ENCODE measurements around the gene ACTN1. TPM values are rescaled to one million over a fixed set of nuclear protein-coding genes. Genes with fewer than 3 reads are reported as not detected.

Gene ACTN1
- total RNA-seq, 1 donor = 447 TPM

- H2AFZ ChIP-seq (ENCODE audit: low read length) = no peak overlapping the region
- H3K4me1 ChIP-seq (ENCODE audit: insufficient read depth, low read length) = peaks cover 2% of the 10 kb centered on the region
- no peak overlapping the region for H3K4me2 ChIP-seq (ENCODE audit: insufficient read depth, low read length)
- no peaks in the 10 kb centered on the region for H3K27me3 ChIP-seq (ENCODE audit: insufficient read depth, low read length)
- H3K9me3 ChIP-seq (ENCODE audit: low read depth, low read length) = no peaks in the 10 kb centered on the region
- no peaks in the 10 kb centered on the region for H3K79me2 ChIP-seq (ENCODE audit: insufficient read depth, low read length)
- no peaks in the 10 kb centered on the region for H4K20me1 ChIP-seq (ENCODE audit: insufficient read depth, low read length)
- H3K4me3 ChIP-seq (ENCODE audit: insufficient read depth, low read length) = no peak overlapping the region
- no peak for DNase-seq (ENCODE audit: insufficient read length, low spot score, missing footprints)
- H3K27ac ChIP-seq (ENCODE audit: low read depth, low read length) = no peak overlapping the region
- no peaks in the 10 kb centered on the region for H3K36me3 ChIP-seq (ENCODE audit: insufficient read depth, low read length)
- TF ChIP-seq CTCF (IDR thresholded peaks at IDR 0.05; ENCODE audit: extremely low read depth, low read depth, low read length) = no peak
Observed at GRCh38 chr14:68828698-68829097, 150.4 kb downstream of the ACTN1 start.

DNA sequence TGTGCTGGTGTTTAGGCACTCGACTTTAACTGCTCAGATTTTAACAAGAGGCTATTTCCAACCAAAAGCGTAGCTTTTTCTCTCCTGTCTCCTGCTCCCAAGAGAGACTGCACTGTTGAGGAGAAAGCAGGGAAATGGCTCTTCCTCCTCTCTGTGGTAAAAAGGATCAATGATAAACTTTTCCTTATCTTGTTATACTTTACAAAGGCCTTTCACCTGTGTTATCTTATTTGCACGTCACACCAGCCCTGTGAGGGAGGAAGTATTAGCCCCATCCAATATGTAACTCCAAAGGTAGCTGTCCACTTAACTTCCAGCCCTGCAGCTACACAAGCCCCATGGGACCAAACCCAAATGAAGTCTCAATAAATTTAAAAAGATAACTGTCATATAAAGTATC lies 153.4 kb downstream of the ACTN1 start:
- H3K9me3 ChIP-seq (ENCODE audit: low read depth, low read length) = no peaks in the 10 kb centered on the region
- H4K20me1 ChIP-seq (ENCODE audit: insufficient read depth, low read length) = no peaks in the 10 kb centered on the region
- TF ChIP-seq CTCF (IDR thresholded peaks at IDR 0.05; ENCODE audit: extremely low read depth, low read depth, low read length) = no peak
- DNase-seq (ENCODE audit: insufficient read length, low spot score, missing footprints) = no peak
- no peaks in the 10 kb centered on the region for H3K36me3 ChIP-seq (ENCODE audit: insufficient read depth, low read length)
- H2AFZ ChIP-seq (ENCODE audit: low read length) = no peak overlapping the region
- peaks cover 2% of the 10 kb centered on the region for H3K4me1 ChIP-seq (ENCODE audit: insufficient read depth, low read length)
- H3K27ac ChIP-seq (ENCODE audit: low read depth, low read length) = no peak overlapping the region
- no peak overlapping the region for H3K4me3 ChIP-seq (ENCODE audit: insufficient read depth, low read length)
- no peaks in the 10 kb centered on the region for H3K79me2 ChIP-seq (ENCODE audit: insufficient read depth, low read length)
- no peaks in the 10 kb centered on the region for H3K27me3 ChIP-seq (ENCODE audit: insufficient read depth, low read length)
- no peak overlapping the region for H3K4me2 ChIP-seq (ENCODE audit: insufficient read depth, low read length)

DNA sequence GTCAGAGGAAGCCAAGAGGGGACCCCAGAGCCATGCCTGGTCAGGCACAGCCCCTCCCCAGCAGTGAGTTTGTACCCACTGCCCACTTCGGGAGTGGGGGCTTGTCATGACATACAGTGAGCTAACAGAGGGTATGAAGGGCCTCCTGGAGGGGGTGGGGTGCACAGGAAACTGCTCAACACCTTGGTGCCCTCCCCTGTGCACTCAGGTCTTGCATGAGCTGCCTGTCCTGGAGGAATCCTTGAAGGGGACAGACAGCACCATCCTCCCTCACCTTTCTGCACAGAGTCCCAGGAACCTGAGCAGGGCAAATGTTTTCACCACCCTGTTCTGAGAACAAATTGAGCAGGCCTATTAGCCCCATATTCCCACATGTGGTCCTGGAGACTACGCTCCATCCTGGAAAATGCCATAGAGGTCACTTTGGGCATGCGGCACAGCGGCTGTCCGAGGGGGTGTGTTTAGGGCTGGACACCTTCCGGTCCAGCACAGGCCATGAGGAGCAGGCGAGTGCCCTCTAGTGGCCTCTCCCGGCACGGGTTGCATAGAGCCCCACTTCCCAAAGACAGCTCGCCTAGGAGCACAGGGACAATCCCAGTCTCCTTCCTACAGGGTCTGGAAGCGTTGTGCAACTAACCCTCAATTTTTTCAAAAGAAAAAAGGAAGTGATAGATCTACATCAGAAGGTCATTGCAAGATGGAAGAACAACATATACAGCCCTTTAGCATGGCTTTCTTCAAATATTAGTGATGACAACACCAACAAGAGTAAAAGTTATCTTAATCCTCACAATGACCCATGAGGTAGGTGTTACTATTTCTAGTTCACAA lies 154.4 kb downstream of the ACTN1 start:
- Histone ChIP-seq H3K9me3 (ENCODE audit: low read depth, low read length) (no peaks in the 10 kb centered on the region), H3K36me3 (ENCODE audit: insufficient read depth, low read length) (no peaks in the 10 kb centered on the region), H3K4me3 (ENCODE audit: insufficient read depth, low read length) (no peak overlapping the region), H3K4me1 (ENCODE audit: insufficient read depth, low read length) (peaks cover 2% of the 10 kb centered on the region), H3K79me2 (ENCODE audit: insufficient read depth, low read length) (no peaks in the 10 kb centered on the region), H4K20me1 (ENCODE audit: insufficient read depth, low read length) (no peaks in the 10 kb centered on the region), H3K4me2 (ENCODE audit: insufficient read depth, low read length) (peak overlapping the region; percentile 59), H3K27ac (ENCODE audit: low read depth, low read length) (no peak overlapping the region), H3K27me3 (ENCODE audit: insufficient read depth, low read length) (no peaks in the 10 kb centered on the region), H2AFZ (ENCODE audit: low read length) (peak overlapping the region; percentile 58)
- DNase-seq (ENCODE audit: insufficient read length, low spot score, missing footprints) = peak; percentile 97
- peak; percentile 98 for TF ChIP-seq CTCF (IDR thresholded peaks at IDR 0.05; ENCODE audit: extremely low read depth, low read depth, low read length)

DNA sequence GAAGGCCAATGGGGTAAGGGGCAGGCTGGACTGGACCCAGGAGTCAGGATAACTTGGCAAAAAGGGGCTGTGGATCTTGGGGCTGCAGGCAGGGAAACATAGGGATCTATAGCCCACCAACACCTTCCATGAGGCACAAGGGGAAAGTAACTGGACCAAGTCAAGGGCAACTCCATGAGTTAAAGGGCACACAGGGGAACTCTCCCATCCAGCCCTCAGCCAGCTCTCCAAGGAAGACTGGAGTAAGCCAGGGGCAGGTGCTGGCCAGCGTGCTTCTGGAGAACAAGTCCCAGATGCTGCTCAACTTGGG lies 154.9 kb downstream of the ACTN1 start:
- Histone ChIP-seq H4K20me1 (ENCODE audit: insufficient read depth, low read length) (no peaks in the 10 kb centered on the region), H3K79me2 (ENCODE audit: insufficient read depth, low read length) (no peaks in the 10 kb centered on the region), H3K4me2 (ENCODE audit: insufficient read depth, low read length) (no peak overlapping the region), H3K27ac (ENCODE audit: low read depth, low read length) (no peak overlapping the region), H3K9me3 (ENCODE audit: low read depth, low read length) (no peaks in the 10 kb centered on the region), H3K4me3 (ENCODE audit: insufficient read depth, low read length) (no peak overlapping the region), H3K4me1 (ENCODE audit: insufficient read depth, low read length) (peaks cover 2% of the 10 kb centered on the region), H2AFZ (ENCODE audit: low read length) (peak overlapping the region; percentile 58), H3K36me3 (ENCODE audit: insufficient read depth, low read length) (no peaks in the 10 kb centered on the region), H3K27me3 (ENCODE audit: insufficient read depth, low read length) (no peaks in the 10 kb centered on the region)
- TF ChIP-seq CTCF (IDR thresholded peaks at IDR 0.05; ENCODE audit: extremely low read depth, low read depth, low read length) = no peak
- DNase-seq (ENCODE audit: insufficient read length, low spot score, missing footprints) = no peak

Small RNA genes within 50 kb of the gene (small RNA-seq; reads per million reads assigned to genes)
- gene BANF1P1 (not detected), gene HMGN1P3 (not detected), gene RPS29P1 (not detected)

Other genes with a start within 250 kb of the ACTN1 start
- 46.7 and 47.1 TPM in 2 replicates for gene ZFP36L1, start 186.2 kb downstream of the ACTN1 start, total RNA-seq
- gene DCAF5, start 173.8 kb upstream of the ACTN1 start, total RNA-seq = 38.7 and 41.3 TPM in 2 replicates
- gene EXD2, start 212.2 kb upstream of the ACTN1 start, total RNA-seq = 18.9 and 19.9 TPM in 2 replicates